A549 (cell line): Measurements from ENCODE around the gene GPR146. TPM values are rescaled to one million over a fixed set of nuclear protein-coding genes. Genes with fewer than 3 reads are reported as not detected.

Source experiments
- ATAC-seq, 2 experiments: fragments of 200-7000 bp in 1 of 2; fragments of >200 bp in 1 of 2; cut with Nextera tagmentation in 1 of 2; cut with Tn5 transposase in 1 of 2; 3 replicates each; pipeline versions ENCODE4 v1.8.0 to v1.9.1; 2018 to 2020; ENCODE audit warnings: mild to moderate bottlenecking in 1 of 2, moderate library complexity in 1 of 2
- CTCF ChIA-PET: fragments of 300-600 bp; sonication (Branson Sonifier 250); formaldehyde crosslinking; extraction: SDS; loops from one replicate; lab custom pipeline; 2021; ENCODE audit warnings: antibody characterized with exemption, inconsistent platforms; lab: Yijun Ruan, JAX
- POLR2A ChIA-PET: fragments of 350-600 bp; formaldehyde crosslinking; extraction: SDS; loops from one replicate; lab custom pipeline; 2021; ENCODE audit warnings: antibody characterized with exemption, inconsistent platforms; lab: Yijun Ruan, JAX
- DNase-seq, 2 experiments: peaks; one replicate each; pipeline versions ENCODE4 v3.0.0 to v3.0.0-alpha.2; 2011 to 2016; ENCODE audit warnings: low read depth in 1 of 2, low spot score in 1 of 2
- FAIRE-seq: peaks from 2 replicates; lab custom pipeline; 2011; peaks lifted over from hg19 to GRCh38; lab: Jason Lieb, UNC
- H3K27ac ChIP-seq, 2 experiments: fragments of >200 bp; sonication (Bioruptor Twin); formaldehyde crosslinking; 3 replicates each; pipeline ENCODE4 v1.5.1; 2016 to 2017
- H3K4me1 ChIP-seq: fragments of >200 bp; sonication (Bioruptor Twin); formaldehyde crosslinking; 3 replicates; pipeline ENCODE4 v1.6.1; 2016
- H3K4me2 ChIP-seq: fragments of >200 bp; sonication (Bioruptor Twin); formaldehyde crosslinking; 3 replicates; pipeline ENCODE4 v1.6.1; 2016
- H3K4me3 ChIP-seq: fragments of >200 bp; sonication (Bioruptor Twin); formaldehyde crosslinking; 3 replicates; pipeline ENCODE4 v1.5.1; 2016
- H3K9me3 ChIP-seq: fragments of >200 bp; sonication (Bioruptor Twin); formaldehyde crosslinking; 3 replicates; pipeline ENCODE4 v1.6.1; 2016
- CEBPB ChIP-seq, 2 experiments: fragments of >200 bp in 1 of 2; sonication (Bioruptor Twin) in 1 of 2; formaldehyde crosslinking in 1 of 2; IDR thresholded peaks; 2 replicates each; pipeline ENCODE4 v1.6.1; 2012 to 2016
- CHD4 ChIP-seq: fragments of 200-600 bp; sonication (generic); IDR thresholded peaks from 2 replicates; pipeline ENCODE4 v1.6.1; 2016; ENCODE audit warnings: antibody characterized with exemption, mild to moderate bottlenecking, borderline replicate concordance
- CTCF ChIP-seq: fragments of >200 bp; sonication (Bioruptor Twin); formaldehyde crosslinking; IDR thresholded peaks from 3 replicates; pipeline ENCODE4 v1.5.1; 2016
- EHMT2 ChIP-seq: fragments of 200-600 bp; sonication (generic); IDR thresholded peaks from 2 replicates; pipeline ENCODE4 v1.6.1; 2016; ENCODE audit warnings: antibody characterized with exemption, low read depth, mild to moderate bottlenecking, moderate library complexity
- EP300 ChIP-seq, 2 experiments: fragments of >200 bp; sonication (Bioruptor Twin); formaldehyde crosslinking; IDR thresholded peaks; 2 replicates in 1 of 2; 3 replicates in 1 of 2; pipeline ENCODE4 v1.6.1; 2016 to 2017
- HDAC2 ChIP-seq: fragments of 200-600 bp; sonication (generic); IDR thresholded peaks from 2 replicates; pipeline ENCODE4 v1.6.1; 2016
- HEYL ChIP-seq: fragments of 250-450 bp; sonication (Bioruptor Pico); IDR thresholded peaks from 2 replicates; pipeline ENCODE4 v1.8.0; 2021; ENCODE audit warnings: mild to moderate bottlenecking, moderate library complexity
- HOXA7 ChIP-seq: fragments of 250-450 bp; sonication (Bioruptor Pico); IDR thresholded peaks from 2 replicates; pipeline ENCODE4 v1.5.0; 2020; ENCODE audit warnings: mild to moderate bottlenecking, moderate library complexity
- KDM5A ChIP-seq: fragments of 200-600 bp; sonication (generic); IDR thresholded peaks from 2 replicates; pipeline ENCODE4 v1.6.1; 2016; ENCODE audit warnings: antibody characterized with exemption, mild to moderate bottlenecking
- MAFK ChIP-seq: fragments of 450-650 bp; IDR thresholded peaks from 2 replicates; pipeline ENCODE4 v1.6.1; 2014; ENCODE audit not compliant: partially characterized antibody
- MAX ChIP-seq: IDR thresholded peaks from 2 replicates; pipeline ENCODE4 v1.6.1; 2012
- MAZ ChIP-seq: fragments of 150-350 bp; IDR thresholded peaks from 2 replicates; pipeline ENCODE4 v1.6.1; 2014; ENCODE audit warnings: antibody characterized with exemption, low read depth, low read length, borderline replicate concordance
- NR3C1 ChIP-seq: fragments of >200 bp; sonication (Bioruptor Twin); formaldehyde crosslinking; IDR thresholded peaks from 3 replicates; pipeline ENCODE4 v1.6.1; 2017
- POLR2A ChIP-seq: IDR thresholded peaks from 2 replicates; pipeline ENCODE4 v1.6.1; 2012; ENCODE audit warnings: mild to moderate bottlenecking, low read length
- RCOR1 ChIP-seq: fragments of 150-350 bp; IDR thresholded peaks from 2 replicates; pipeline ENCODE4 v1.6.1; 2014; ENCODE audit warnings: antibody characterized with exemption, low read length, low read depth
- RNF2 ChIP-seq: fragments of 200-600 bp; sonication (generic); IDR thresholded peaks from 2 replicates; pipeline ENCODE4 v1.6.1; 2016; ENCODE audit warnings: low read depth, mild to moderate bottlenecking, antibody characterized with exemption, moderate library complexity, borderline replicate concordance
- SMC3 ChIP-seq: fragments of >200 bp; sonication (Bioruptor Twin); formaldehyde crosslinking; IDR thresholded peaks from 3 replicates; pipeline ENCODE4 v1.6.1; 2018; ENCODE audit warnings: inconsistent platforms
- ZC3H11A ChIP-seq: fragments of 450-650 bp; IDR thresholded peaks from 2 replicates; pipeline ENCODE4 v1.6.1; 2014; ENCODE audit warnings: antibody characterized with exemption, mild to moderate bottlenecking
- ZNF302 ChIP-seq: fragments of 250-450 bp; sonication (Bioruptor Pico); IDR thresholded peaks from 2 replicates; pipeline ENCODE4 v1.9.0; 2021; ENCODE audit warnings: inconsistent platforms, mild to moderate bottlenecking, moderate library complexity
- WGBS: methylation state at CpG from one replicate; pipeline ENCODE4 v1.1.6; 2017; ENCODE audit errors: missing lambda C conversion rate; 5-methylcytosine and 5-hydroxymethylcytosine counted together
- polyA plus RNA-seq, 4 experiments: library from polyadenylated mRNA; depleted of rRNA in 3 of 4; stranded (reverse); fragments of >200 nt; fragmentation: RNase III in 1 of 4; extraction: RNeasy Plus Mini Kit Qiagen cat#74134 plus additional on column Dnase treatment in 1 of 4; gene quantifications; 2 replicates in 3 of 4; 3 replicates in 1 of 4; pipeline ENCODE4 v1.2.3, GENCODE V29; 2011 to 2017
- TF ChIP-seq, protein P1 (sequence below): fragments of >200 bp; sonication (Bioruptor Twin); formaldehyde crosslinking; IDR thresholded peaks from 3 replicates; pipeline ENCODE4 v1.6.1; 2016
- TF ChIP-seq, protein P2 (sequence below): IDR thresholded peaks from 2 replicates; pipeline ENCODE4 v1.6.1; 2012; ENCODE audit warnings: low read depth, borderline replicate concordance
- TF ChIP-seq, protein P3 (sequence below): fragments of 250-450 bp; sonication (Bioruptor Pico); IDR thresholded peaks from 2 replicates; pipeline ENCODE4 v1.5.0; 2021; ENCODE audit warnings: mild to moderate bottlenecking, moderate library complexity, borderline replicate concordance

Gene GPR146
- polyA plus RNA-seq, 2 of the 4 experiments (the other 2 are of a cell fraction): 0.50 to 0.75 TPM

- H3K4me2 ChIP-seq: no peak overlapping the region
- 99% methylated on average over 11 of the region's 22 CpGs for WGBS
- H3K27ac ChIP-seq: no peak overlapping the region
- DNase-seq (no peak), FAIRE-seq (no peak), ATAC-seq (no peak)
- H3K9me3 ChIP-seq: no peaks in the 10 kb centered on the region
- ChIA-PET CTCF (interaction anchor here (0.8 to 20.4 kb wide), 3 partner anchors 15 to 55 kb away, joined by 3 to 487 read pairs (median 63); no protein-coding TSS in a partner anchor), POLR2A (interaction anchor here (0.6 kb wide), 1 partner anchor 149 kb away, joined by 4 read pairs; no protein-coding TSS in a partner anchor)
- no peaks in the 10 kb centered on the region for H3K4me1 ChIP-seq
- no peak overlapping the region for H3K4me3 ChIP-seq
- TF ChIP-seq MAZ (no peak), EHMT2 (no peak), SMC3 (no peak), MAFK (no peak), HEYL (CRISPR knock-in tag) (no peak), NR3C1 (no peak), ZC3H11A (no peak), ZNF302 (CRISPR knock-in tag) (no peak), POLR2A (no peak), HOXA7 (CRISPR knock-in tag) (no peak), EP300 (IDR thresholded peaks at IDR 0.05) (no peak), CEBPB (IDR thresholded peaks at IDR 0.05) (no peak), KDM5A (no peak), RCOR1 (no peak), CHD4 (no peak), HDAC2 (no peak)
- TF ChIP-seq, protein P1, sequence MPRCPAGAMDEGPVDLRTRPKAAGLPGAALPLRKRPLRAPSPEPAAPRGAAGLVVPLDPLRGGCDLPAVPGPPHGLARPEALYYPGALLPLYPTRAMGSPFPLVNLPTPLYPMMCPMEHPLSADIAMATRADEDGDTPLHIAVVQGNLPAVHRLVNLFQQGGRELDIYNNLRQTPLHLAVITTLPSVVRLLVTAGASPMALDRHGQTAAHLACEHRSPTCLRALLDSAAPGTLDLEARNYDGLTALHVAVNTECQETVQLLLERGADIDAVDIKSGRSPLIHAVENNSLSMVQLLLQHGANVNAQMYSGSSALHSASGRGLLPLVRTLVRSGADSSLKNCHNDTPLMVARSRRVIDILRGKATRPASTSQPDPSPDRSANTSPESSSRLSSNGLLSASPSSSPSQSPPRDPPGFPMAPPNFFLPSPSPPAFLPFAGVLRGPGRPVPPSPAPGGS: no peak
- TF ChIP-seq, protein P2, sequence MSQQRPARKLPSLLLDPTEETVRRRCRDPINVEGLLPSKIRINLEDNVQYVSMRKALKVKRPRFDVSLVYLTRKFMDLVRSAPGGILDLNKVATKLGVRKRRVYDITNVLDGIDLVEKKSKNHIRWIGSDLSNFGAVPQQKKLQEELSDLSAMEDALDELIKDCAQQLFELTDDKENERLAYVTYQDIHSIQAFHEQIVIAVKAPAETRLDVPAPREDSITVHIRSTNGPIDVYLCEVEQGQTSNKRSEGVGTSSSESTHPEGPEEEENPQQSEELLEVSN: no peak
Observed at GRCh38 chr7:1050956-1051690, 6.8 kb downstream of the GPR146 start.

DNA sequence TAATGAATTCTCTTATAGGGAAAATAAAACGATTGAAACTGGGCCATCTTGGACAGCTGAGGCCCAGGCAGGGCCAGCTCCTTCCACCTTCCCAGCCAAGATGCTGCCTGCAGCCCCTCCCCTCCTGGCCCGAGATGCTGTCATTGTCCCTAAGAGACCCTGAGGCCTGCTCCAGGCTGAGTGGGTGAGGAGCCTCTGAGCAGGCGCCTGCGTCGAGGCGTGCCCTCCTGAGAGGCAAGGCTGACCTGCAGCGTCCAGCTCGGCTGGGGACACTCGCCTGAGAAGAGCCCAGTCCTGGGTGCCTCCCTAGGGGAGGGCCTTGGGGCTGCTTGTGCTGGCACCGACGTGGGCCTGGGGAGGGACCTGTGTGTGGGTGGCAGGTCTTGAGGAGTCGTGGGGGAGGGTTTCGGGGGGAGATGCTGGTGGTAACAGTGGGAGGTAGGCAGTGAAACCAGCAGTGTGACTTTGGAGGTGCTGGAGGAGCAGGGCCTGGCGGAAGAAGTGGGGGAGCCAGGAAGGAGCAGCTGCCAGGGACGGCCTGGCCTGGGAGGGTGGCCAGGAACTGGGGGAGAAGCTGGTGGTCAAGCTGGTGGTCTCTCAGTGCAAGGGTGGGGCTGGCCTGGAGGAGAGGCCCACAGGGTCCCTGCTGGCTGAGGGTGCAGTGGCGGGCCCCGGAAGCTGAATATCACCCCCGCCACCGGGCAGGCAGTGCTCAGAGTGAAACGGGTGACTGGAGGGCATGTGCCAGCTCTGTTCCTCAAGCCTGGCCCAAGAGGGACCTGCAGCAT lies 7.9 kb downstream of the GPR146 start:
- DNase-seq (no peak), ATAC-seq (no peak), FAIRE-seq (no peak)
- Histone ChIP-seq H3K4me3 (no peak overlapping the region), H3K9me3 (no peaks in the 10 kb centered on the region), H3K4me2 (no peak overlapping the region), H3K4me1 (no peaks in the 10 kb centered on the region), H3K27ac (no peak overlapping the region)
- TF ChIP-seq CTCF: no peak
- no peak for TF ChIP-seq RCOR1
- no peak for TF ChIP-seq POLR2A
- no peak for TF ChIP-seq RNF2
- TF ChIP-seq NR3C1: no peak
- TF ChIP-seq, protein P3, sequence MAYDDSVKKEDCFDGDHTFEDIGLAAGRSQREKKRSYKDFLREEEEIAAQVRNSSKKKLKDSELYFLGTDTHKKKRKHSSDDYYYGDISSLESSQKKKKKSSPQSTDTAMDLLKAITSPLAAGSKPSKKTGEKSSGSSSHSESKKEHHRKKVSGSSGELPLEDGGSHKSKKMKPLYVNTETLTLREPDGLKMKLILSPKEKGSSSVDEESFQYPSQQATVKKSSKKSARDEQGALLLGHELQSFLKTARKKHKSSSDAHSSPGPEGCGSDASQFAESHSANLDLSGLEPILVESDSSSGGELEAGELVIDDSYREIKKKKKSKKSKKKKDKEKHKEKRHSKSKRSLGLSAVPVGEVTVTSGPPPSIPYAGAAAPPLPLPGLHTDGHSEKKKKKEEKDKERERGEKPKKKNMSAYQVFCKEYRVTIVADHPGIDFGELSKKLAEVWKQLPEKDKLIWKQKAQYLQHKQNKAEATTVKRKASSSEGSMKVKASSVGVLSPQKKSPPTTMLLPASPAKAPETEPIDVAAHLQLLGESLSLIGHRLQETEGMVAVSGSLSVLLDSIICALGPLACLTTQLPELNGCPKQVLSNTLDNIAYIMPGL (CRISPR knock-in tag): no peak
- TF ChIP-seq MAX: no peak
- ChIA-PET CTCF (interaction anchor here (0.9 to 20.4 kb wide), 5 partner anchors 10 to 124 kb away, joined by 3 to 487 read pairs (median 5); no protein-coding TSS in a partner anchor), POLR2A (no interaction called here)
- 87% methylated on average over 17 of the region's 20 CpGs for WGBS
